Measurements from ENCODE around the gene KDM1A.

GRCh38 chr1:23027352-23027907 is 8.2 kb downstream of the KDM1A start:
- TF ChIP-seq EP300 (IDR thresholded peaks at IDR 0.05) (no peak), POLR2A (IDR thresholded peaks at IDR 0.05) (no peak)
- TF ChIP-seq, protein P1, sequence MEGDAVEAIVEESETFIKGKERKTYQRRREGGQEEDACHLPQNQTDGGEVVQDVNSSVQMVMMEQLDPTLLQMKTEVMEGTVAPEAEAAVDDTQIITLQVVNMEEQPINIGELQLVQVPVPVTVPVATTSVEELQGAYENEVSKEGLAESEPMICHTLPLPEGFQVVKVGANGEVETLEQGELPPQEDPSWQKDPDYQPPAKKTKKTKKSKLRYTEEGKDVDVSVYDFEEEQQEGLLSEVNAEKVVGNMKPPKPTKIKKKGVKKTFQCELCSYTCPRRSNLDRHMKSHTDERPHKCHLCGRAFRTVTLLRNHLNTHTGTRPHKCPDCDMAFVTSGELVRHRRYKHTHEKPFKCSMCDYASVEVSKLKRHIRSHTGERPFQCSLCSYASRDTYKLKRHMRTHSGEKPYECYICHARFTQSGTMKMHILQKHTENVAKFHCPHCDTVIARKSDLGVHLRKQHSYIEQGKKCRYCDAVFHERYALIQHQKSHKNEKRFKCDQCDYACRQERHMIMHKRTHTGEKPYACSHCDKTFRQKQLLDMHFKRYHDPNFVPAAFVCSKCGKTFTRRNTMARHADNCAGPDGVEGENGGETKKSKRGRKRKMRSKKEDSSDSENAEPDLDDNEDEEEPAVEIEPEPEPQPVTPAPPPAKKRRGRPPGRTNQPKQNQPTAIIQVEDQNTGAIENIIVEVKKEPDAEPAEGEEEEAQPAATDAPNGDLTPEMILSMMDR (IDR thresholded peaks at IDR 0.05): no peak
